ENCODE data around the gene LCOR.

DNA sequence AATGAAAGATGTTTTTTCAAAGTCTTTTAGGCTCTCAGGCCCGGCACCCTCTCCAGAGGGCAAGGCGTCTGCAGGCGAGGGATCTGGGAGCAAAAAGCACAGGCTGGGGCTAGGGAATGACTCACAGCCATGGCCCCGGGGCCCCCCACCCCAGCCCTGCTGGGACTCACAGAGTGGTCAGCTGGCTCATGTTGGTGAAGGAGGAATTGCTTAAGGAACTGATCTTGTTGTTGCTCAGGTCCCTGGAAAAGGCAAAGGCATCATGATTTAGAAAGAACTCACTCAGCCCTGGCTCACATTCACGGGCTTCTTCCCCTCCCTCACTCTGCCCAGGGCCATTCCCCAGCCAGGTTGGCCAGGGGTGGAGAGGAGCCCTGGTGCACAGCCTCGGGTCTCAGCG is 202.2 kb downstream of the LCOR start:
- TF ChIP-seq, protein P1, sequence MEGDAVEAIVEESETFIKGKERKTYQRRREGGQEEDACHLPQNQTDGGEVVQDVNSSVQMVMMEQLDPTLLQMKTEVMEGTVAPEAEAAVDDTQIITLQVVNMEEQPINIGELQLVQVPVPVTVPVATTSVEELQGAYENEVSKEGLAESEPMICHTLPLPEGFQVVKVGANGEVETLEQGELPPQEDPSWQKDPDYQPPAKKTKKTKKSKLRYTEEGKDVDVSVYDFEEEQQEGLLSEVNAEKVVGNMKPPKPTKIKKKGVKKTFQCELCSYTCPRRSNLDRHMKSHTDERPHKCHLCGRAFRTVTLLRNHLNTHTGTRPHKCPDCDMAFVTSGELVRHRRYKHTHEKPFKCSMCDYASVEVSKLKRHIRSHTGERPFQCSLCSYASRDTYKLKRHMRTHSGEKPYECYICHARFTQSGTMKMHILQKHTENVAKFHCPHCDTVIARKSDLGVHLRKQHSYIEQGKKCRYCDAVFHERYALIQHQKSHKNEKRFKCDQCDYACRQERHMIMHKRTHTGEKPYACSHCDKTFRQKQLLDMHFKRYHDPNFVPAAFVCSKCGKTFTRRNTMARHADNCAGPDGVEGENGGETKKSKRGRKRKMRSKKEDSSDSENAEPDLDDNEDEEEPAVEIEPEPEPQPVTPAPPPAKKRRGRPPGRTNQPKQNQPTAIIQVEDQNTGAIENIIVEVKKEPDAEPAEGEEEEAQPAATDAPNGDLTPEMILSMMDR (IDR thresholded peaks at IDR 0.05) = no peak
- TF ChIP-seq EP300 (IDR thresholded peaks at IDR 0.05) = no peak
- TF ChIP-seq POLR2AphosphoS5 (IDR thresholded peaks at IDR 0.05) = no peak
